ENCODE measurements around the gene DNAJC17.

The DNAJC17 gene

GRCh38 chr15:40766906-40767837 lies 40.1 kb downstream of the DNAJC17 start:
- DNase-seq (ENCODE audit: low read depth, low spot score) = no peak

DNA sequence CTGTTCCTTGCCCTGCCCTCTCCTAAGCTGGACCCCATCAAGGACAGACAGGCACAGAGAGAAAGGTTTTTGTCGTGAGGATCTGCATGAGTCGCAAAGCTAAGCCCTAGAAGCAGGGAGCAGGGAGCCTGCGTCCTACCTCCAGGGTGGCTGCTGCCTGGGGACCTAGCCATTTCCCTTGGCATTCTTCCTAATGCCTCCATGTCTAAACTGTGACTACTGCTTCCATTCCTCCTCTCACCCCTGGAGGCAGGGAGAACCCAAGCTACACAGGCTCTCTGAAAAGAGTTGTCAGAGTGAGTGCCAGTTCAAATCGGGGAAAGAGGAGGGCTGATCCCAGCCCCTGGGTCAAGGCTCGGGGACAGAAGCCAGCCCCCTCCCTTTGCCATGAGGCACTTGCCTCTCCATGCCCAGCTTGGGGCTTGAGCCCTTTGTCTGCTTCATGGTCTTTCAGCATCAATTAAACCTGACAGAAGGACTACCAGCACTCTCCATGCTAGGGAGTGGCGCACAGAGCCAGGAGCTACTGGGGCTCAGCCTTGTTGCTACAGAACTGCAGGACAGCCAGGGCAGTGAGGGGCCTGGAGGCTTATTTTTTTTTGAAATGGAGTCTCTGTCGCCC lies 41.0 kb downstream of the DNAJC17 start:
- no peak for DNase-seq (ENCODE audit: low read depth, low spot score)

- DNase-seq (ENCODE audit: low read depth, low spot score) = no peak
Observed at GRCh38 chr15:40764629-40765103, 42.6 kb downstream of the DNAJC17 start.

DNA sequence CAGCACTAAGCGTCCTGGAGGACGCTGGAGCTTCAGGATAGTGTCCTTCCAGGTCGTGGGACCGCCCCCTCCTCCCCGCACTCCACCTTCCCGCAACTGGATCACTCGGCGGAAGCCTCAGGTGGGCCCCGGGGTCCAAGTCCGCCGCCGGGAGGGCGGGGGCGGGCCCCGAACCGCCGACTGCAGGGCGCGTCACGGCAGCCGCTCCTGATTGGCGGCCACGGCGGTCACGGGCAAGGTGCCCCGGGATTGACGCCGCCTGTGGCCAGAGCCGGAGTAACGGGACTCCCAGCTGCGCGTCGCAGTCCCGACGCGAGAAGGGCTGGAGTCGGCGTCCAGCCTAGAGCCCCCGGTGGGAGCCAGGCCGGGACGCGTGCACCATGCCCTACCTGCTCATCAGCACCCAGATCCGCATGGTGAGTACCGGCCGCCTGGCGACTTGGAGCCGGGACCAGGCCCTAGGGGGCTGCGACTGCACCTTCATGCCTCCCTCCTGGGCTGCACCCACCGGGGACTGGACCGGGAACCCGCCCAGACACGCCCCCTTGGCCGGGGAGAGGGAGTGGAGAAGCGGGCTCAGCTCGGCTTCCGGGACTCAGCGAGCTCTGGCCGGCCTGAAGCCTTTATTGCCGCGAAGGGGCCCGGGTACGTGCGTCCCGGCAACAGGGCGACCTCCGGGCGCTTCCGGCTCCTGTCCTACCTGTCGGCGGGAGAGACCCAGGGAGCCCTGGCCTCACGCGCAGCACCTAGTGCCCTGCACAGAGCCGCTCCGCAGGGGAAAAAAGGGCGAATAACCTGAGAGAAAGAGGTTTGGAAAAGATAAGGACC lies 43.3 kb downstream of the DNAJC17 start, which contains the start of gene GCHFR:
GCHFR (plus strand) TSS at position 268 of the 828 bp plus-strand sequence; CDS start at position 381, 113 bp downstream.
- DNase-seq (ENCODE audit: low read depth, low spot score) = no peak

GRCh38 chr15:40762919-40763800 lies 44.1 kb downstream of the DNAJC17 start:
- no peak for DNase-seq (ENCODE audit: low read depth, low spot score)

DNA sequence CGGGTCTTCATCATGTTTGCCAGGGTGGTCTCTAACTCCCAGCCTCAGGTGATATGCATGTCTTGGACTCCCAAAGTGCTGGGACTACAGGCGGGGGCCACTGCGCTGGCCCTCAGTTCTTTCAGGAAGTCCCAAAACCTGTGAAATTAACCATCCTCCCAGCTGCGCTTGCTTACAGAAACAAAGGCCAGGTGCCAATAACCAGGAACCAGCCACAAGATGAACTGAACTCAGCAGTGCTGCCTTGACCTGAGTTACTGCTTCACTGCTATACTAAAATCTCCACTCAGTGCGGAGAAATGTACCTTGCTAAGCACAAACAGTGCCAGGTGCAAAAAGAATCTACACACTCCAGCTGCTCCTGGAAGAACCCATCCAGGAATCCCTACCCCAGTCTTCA lies 47.3 kb downstream of the DNAJC17 start:
- no peak for DNase-seq (ENCODE audit: low read depth, low spot score)

DNA sequence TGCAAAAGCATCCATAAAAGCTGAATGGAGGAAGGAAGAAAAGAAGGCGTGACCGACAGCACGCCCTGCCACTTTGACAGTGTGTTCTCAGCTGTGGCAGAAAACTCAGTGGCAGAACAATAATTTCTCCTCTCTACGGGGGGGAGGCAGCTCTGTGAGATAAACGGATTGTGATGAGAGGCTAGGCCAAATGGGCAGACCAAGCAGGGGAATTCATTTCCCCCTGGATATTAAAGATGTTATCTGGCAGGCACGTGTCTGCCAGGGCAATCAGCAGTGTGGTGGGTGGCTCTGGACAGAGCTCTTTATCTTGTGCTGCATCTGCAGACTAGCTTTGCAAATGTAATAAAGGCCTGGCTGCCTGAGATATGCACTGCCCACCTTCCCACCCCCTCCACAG lies 50.3 kb downstream of the DNAJC17 start:
- DNase-seq (ENCODE audit: low read depth, low spot score) = no peak

DNA sequence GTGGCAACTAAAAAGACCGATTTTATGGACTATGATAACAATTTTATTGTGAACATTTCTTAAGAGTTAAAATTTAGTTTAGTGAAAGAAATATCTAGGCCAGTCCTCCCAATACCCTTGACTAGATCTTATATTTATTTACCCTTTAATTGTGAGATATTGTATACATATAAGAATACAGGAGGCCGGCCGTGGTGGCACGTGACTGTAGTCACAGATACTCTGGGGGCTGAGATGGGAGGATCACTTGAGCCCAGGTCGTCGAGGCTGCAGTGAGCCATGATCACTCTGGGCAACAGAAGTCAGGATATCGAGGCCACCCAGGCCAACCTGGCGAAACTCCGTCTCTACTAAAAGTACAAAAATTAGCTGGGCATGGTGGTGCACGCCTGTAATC lies 51.5 kb downstream of the DNAJC17 start:
- no peak for DNase-seq (ENCODE audit: low read depth, low spot score)

- DNase-seq (ENCODE audit: low read depth, low spot score) = no peak
Observed at GRCh38 chr15:40754883-40755811, 52.1 kb downstream of the DNAJC17 start, which contains the start of gene RMDN3. Gene RMDN3, minus strand, starts transcription at chr15:40755254. Its CDS starts 471 bp downstream, at chr15:40754783.

- no peak for DNase-seq (ENCODE audit: low read depth, low spot score)
Observed at GRCh38 chr15:40754574-40754882, 52.7 kb downstream of the DNAJC17 start.

GRCh38 chr15:40751745-40752144 lies 55.5 kb downstream of the DNAJC17 start:
- DNase-seq (ENCODE audit: low read depth, low spot score) = no peak

GRCh38 chr15:40750885-40751284 lies 56.4 kb downstream of the DNAJC17 start:
- DNase-seq (ENCODE audit: low read depth, low spot score) = no peak

- DNase-seq (ENCODE audit: low read depth, low spot score) = no peak
Observed at GRCh38 chr15:40749151-40749630, 58.1 kb downstream of the DNAJC17 start.

DNA sequence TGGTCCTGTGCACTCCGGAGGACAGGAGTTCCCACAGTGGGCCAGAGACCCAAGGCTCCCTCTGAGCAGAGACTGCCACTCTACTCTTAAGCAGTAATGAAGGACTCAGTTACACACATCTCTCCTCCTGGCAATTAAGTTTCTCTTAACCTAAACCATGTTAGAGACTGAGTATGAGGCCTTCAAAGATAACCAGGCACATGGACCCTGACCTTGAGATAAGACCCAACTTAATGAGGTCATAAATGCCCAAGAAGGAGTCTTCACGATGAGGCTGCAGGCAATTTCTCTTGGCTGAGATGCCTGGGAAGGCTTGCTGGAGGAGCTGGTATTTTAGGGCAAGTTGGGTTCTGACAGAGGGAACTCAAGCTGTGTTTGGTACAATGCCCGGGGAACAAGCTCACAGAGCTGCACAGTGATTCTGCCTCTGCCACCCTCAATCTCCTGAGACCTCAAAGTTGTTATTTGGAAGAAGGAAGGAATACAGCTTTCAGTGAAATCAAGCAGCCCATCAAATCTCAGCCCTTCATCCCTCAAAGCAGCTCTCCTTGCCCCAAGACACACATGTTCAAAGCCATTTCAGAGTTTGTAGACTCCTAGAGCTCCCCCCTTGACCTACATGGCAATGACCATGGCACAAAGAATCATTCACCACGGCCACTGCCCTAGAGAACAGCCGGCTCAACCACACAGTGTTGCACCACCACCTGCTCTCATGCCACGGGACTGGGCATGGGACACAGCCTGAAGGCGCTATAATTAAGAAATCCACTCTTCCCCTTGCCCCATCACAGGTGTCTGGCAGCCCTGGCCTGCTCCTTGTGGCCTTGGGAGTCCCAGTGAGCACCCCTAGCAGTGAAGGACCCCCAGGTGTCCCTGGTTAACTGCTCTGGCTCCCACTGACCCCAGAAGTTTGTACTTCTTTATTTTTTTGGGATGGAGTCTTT lies 59.3 kb downstream of the DNAJC17 start:
- DNase-seq (ENCODE audit: low read depth, low spot score) = no peak

DNA sequence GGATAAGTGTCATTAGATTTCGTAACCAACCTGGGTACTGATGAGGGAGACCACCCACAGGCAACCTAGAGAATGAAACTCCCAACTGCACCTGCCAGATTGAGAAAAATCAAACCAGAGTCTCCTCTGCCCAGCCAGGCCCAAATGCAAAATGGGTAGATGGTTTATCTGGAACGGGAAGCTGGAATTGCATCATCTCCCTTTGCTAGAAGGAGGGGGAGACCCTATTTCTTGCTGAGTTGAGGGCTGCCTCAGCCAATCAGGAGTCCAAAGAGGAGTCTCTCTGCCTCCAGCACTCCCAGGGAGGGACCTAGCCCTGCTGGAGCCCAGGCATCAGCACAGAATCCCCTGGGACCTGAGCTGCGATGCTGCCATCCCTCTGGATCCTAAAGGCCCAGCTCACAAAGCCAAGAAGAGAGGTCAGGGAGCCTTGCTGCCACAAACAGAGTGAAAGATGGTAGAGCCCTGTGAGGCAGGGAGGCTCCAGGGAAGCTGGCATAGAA lies 60.3 kb downstream of the DNAJC17 start:
- DNase-seq (ENCODE audit: low read depth, low spot score) = no peak

- DNase-seq (ENCODE audit: low read depth, low spot score) = no peak
Observed at GRCh38 chr15:40744815-40745152, 62.5 kb downstream of the DNAJC17 start.

DNA sequence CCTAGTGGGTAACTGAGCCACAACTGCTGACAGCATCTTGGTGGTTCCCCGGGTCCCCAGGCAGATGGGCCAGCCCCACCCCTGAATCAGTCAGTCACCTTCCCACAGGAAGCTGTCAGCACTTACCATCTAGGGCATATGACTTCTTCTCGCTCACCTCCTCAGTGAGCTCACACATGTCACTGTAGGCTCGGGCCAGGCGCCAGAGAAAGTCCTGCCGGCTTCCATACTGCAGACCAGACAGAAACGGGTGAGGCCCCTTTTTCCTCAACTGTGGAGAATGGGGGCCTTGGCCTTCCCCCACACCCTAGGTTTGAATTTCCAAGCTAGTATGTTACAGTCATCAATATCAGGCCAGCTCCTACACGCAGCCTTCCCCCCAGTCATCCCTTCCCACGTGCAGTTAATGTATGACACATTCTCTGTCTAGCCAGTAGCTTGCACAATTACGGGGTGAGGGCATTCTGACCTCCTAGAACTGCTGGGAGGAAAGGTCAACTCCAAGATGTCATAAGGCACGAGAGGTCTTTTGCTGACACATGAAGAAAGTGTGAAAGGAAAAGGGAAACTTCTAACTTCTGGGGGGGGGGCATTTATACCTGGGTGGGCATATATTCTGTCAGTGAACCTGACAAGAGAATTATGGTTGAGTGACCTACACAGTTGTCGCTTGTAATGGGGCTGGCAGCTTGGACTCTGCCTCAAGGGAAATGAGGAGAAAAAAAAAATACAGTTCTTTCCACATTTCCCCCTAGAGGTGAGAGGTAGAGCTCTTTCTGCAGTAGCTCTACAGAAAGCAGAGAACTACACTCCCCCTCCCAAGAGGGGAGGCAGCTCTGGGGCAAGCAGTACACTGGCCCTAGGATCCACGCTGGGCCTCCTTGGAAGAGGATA lies 63.1 kb downstream of the DNAJC17 start:
- no peak for DNase-seq (ENCODE audit: low read depth, low spot score)

Measured in iPS DF 19.7 (cell line).